Stimulated activated CD4-positive, alpha-beta T cell treated with anti-CD3 and anti-CD28 coated beads, TNF-alpha, amount 100 ng/mL, for 4 hours (primary cell): ENCODE data around the gene ARID1B.
A peak's percentile ranks its signal among the peaks of the same experiment; 100 is the strongest.

Experiments
- DNase-seq, 3 experiments: peaks; one replicate each; pipeline ENCODE4 v3.0.0-alpha.2; 2020; ENCODE audit warnings: low read depth in 3 of 3

Gene ARID1B

DNA sequence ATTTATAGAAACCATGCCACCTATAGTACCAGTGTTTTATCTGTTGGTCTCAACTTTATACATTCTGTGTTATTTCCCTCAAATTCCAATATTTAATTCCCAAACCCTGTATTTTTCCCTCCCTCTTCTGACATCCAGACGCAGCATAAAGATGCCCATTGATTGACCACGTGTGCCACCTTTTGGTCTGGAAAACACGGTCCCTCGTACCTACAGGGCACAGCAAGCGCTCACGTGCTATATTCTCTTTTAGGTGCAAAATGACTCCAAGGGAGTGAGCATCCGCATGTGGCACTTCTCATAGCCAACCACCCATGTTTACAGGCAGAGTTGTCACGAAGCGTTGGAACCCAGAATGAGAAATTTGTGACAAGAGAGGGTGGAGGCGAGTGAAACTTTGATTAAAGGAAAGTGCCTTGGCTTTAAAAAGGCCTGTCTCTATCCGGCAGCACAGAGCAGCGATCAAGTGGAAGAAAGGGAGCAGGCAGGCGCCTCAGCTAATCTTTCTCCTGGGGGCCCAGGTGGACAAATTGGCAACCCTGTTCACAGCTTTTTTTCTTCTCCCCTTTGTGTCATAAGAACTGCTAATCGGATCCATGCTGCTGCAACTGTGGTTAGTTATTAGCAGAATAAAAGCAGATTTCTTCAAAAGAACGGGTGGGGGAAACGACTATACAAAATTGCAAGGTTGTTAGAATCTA, 320.2 kb downstream of the ARID1B start:
- no peak for DNase-seq

DNA sequence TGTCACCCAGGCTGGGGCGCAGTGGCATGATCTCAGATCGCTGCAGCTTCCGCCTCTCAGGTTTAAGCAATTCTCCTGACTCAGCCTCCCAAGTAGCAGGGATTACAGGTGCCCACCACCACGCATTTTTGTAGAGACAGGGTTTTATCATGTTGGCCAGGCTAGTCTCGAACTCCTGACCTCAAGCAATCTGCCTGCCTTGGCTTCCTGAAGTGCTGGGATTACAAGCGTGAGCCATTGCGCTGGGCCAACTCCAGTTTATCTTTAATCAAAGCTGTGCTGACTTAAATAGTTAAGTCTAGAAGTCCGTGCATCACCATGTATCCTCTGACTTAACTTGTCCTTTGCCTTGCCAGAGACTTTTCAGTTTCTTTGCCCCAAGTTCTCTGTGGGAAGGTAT, 321.8 kb downstream of the ARID1B start:
- DNase-seq = no peak

DNA sequence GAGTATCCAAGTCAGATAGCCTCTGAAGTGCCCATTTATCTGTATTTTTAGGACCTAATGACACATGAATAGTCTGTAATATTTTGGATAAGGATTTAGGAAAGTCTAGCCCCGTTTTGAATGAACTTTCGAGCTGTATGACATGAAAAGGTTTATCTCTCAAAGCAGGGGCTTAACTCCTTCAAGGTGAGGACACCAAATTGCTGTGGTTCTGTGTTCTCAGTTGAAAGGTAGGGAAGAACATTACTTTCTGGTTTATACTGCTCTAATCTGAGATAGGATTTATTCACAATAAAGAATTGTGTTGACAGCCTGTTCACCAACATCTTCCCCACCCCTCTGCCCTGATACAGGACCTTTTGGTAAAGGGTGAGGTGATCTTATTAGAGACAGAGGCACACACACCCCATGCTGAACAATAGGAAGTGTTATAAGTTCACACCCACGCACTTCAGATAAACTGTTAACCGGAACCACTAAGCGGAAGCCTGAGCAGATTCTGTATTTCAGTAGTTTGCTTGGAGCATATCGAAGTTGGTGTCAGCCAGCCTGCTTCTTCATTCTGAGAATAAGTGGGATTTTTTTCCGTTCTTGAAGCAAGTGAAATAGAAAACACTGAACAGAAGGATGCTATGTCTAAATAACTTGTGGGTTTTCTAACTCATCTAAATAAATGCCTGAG, 322.9 kb downstream of the ARID1B start:
- peak; percentile 8 to 41 (median 13) for DNase-seq

DNA sequence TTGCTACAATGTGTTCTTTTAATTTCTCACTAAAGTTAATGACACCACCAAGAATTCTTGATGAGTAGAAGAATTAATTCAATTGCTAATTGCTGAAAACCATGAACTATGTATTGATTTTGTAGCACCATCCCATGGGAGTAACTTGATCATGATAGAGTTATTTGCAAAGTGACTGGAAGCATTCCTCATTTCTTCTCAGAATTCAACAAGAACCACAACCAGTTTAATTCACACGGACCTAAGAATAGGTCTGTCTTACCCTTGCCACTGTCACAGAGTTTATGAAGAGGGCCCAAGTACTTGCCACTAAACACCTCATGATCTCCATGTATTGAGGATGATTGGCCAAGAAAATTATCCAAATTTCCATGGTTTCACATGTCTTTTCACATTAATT, 324.0 kb downstream of the ARID1B start:
- DNase-seq = no peak

DNA sequence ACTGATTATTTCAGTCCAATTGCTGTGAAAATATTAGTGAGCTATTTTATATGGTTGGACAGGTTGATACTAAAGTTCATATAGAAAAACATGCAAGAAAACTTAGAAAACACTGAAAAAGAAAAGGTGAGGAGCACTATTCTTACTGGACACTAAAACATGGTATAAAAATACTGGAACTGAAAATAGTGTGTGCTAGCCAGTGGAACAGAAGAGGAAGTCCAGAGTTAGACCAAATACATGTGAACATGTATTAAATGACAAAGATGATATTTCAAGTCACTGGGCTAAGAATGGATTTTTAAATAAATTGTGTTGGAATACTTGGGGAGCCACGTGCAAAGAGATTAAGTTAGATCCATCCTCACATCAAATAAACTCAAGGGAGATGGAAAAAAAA, 327.6 kb downstream of the ARID1B start:
- DNase-seq = no peak

DNA sequence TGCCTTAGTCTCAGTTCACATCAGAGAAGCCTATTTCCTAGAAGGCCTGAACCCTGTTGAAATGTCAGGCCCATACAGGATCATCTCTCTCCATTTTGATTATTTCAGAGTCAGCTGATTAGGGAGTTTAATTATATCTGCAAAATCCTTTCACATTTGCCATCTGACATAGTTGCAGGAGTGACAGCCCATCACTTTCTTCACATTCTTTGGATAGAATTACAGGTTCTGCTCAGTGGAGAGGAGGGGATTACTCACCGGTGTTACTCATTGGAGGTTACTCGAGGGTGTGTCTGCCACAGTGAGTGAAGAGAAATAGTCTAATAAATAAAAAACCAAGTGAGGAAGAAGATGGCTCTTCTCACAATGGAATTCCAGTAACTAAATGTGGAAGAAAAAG, 329.3 kb downstream of the ARID1B start:
- no peak for DNase-seq

DNA sequence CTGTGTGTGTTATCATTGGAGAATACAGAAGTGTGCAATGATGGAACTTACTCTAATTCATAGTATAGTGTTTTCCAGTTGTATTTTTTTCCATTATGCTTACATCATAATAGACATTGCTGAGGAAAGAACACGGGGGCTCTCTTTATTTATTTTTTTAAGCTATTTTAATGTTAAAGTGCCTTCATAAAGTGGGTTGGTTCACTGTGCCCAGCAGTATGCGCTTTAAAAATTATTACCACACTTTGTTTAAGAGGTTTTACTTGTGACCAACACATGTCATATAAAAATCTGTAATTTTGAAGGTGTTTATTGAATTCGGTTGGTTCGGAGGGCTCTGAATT, 330.4 kb downstream of the ARID1B start:
- DNase-seq = no peak

DNA sequence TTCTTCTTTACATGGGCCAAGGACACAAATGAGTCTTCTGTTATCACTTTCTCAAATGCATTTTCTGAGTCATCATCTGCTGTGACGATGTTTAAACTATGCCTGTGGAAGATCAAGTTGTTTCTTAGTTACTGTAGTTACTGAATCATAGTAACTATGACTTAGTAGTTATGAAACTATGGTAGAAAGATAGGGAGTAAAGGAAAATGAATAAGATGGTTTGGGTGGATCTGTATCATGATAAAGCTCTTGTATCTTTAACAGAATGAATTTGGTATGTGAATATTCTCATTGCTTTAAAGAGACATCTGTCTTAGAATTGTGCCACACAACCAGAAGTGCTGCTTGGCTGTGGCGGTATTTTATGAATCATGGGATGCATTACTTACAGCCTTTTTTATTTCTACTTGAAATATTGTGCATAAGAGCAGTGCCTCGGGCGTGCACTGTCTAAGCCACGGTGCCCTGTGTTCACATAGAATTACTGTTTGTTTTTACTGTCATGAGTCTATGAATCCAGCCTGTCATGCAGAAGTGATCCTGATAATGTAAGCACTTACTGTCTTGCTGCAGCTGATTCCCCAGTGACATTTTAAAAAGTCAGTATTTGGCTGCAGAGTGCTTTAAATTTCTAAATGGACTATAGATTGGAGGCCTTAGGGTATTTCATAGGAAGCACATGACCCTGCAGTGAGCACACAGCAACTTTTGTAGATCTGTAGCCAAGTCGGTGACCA, 330.9 kb downstream of the ARID1B start:
- no peak for DNase-seq

DNA sequence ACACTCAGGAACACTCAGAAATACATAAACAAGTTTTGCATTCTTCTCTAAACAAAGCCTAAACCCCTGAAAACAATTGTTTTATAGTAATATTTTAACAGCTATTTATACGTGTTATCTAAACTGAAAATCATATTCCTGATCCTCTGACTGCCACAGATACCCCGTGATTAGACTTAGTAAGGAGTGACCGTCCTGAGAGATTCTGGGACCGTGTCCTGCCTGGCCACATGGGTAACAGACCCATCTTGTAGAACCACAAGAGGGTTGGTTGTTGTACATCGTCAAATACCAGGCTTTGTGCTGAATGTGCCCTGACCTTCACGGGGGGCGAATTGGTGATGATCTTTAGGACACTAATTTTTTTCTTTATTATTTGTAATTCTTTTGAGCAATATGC, 331.7 kb downstream of the ARID1B start:
- DNase-seq = no peak

DNA sequence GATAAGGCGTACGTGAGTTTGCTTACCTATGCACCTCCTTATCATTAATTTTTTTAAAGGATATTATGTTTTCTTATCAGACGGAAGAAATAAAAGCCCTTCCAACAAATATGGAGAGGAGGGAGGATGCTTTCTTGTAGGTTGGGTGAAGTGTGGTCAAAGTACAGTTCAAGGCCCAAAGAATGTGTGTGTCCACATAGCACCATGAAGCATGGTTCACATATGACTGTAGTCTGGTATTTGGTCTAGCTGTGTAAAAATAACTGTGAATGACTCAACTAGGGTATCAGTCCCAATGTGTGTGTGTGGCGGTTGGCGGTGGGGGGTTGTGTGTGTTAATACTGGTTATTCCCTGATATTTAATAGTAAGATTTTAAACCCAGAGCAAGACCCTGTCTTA, 333.4 kb downstream of the ARID1B start:
- DNase-seq = no peak

DNA sequence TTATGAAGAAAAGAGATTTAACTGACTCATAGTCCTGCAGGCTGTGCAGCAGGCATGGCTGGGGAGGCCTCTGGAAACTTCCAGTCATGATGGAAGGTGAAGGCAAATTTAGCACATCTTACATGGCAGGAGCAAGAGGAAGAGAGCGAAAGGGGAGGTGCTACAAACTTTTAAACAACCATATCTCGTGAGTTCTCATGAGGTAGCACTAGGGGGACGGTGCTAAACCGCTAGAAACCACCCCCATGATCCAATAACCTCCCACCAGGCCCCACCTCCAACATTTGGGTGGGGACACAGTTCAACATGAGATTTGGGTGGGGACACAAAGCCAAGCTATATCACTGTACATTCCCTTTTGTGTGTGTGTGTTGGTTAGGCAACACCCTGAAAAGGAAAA, 336.2 kb downstream of the ARID1B start:
- no peak for DNase-seq

DNA sequence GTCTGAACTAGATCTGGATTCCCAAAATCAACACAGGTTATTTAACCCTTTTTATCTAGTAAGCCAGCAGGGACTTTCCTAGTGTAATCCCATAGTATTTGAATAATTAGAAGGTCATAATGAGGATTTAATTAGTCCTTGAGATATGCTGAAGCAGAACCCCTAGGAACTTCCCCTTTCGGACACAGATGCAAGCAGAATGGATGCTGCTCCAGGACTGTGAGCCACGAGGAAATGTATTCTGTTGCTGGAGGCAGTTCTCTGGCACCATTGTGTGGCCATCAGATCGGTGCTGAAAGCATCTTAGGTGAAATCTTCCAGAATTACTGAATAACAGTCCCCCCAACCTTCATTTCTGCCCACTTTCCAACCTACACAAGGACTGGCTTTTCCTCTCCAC, 339.2 kb downstream of the ARID1B start:
- no peak for DNase-seq

DNA sequence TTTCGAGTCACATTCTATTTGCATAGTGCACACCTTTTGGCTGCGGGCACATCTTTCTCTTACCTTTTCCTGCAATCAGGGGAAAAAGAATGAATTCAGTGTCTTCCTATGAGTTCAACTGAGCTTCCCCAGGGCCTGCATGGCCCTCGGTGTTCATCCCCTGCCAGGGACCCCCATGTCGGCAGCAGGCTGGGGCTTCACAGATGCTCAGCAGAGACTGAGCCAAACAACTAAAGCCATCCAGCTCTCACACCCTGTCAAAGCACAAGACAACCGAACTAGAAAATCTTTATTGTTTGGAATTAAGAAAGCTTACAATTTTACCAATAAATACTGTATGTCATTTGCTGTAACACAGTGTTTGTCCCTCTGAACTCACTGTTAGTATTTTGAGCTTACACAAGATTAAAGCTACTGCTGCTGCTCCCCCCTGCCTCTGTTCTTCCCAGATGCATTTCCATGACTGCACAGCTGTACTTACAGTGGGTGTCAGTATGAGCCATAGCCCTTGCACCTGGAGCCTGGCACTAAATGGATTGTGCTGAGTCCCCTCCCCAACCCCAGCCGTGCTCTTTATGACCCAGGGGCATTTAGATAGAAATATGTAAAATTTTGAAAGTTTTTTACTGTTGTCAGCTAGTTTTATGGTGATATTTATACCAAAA, 340.4 kb downstream of the ARID1B start:
- no peak for DNase-seq

DNA sequence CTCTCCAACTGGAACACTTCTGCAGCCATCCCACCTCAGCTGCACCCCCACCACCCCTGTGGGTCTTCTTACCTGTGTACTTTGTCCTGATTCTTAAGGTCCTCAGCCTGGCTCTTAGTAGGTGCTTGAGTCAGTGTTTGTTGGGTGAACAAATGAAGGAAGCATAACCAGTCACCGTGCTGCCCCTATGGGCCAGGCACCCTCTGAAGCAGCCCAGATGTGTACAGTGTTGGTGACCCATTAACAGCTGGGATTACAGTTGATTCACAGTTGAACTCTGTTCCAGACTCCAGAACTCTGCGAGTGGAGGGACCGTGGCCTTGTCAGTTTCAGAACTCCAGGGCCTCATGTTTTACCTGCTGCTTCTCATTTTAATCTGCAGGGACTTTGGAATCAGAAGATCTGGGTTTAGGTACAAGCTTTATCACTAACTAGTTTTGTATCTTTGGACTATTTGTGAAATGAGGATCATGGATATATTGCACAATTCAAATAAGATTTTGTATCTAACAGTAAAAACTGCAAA, 342.4 kb downstream of the ARID1B start:
- no peak for DNase-seq

DNA sequence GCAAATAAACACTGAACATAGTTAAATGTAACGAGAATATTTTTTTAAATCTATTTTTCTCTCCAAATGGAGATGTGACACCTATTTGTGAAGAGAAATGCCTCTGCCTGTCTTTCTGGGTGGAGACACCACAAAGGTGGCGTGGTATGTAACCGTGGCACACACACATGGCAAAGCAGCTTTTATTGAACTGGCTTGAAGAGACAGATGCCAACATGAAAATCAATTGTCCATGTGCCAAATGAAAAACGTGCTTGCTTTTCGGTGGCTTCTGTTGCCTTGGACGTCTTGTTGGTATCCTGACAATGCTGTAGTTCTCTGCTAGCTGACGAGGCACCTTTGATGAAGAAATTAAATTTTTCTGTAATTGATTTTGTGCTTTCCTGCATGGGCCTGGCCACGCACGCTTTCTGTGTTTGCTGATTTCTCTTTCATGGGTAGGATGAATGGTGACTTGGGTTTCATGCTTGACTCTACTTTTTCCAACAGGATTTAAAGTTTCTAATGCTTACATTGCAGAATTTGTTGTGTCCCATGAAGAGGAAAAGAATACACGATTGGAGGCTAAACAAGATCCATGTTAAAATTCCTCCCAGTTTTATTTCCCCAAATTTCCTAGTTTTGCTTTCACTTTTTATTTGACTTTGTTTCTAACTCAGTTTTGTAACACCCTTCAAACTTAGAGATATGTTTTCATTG, 343.5 kb downstream of the ARID1B start:
- DNase-seq = no peak

DNA sequence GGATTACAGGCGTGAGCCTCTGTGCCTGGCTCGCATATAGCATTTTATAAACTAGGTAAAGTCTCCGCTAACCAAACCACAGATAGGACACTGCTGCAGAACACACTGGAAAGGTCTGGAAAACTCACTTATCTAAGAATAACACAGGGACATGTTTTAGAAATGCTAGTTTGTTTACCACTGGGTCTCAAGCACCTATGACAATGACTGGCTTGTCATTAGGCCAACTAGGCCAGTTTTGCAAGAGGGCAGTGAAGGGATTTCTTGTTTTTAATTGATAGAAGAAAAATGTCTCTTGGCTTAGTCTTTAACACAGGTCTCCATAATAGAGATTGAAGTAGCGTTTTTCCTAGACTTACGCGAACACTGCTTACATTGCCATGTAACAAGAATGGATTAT, 344.7 kb downstream of the ARID1B start:
- no peak for DNase-seq

DNA sequence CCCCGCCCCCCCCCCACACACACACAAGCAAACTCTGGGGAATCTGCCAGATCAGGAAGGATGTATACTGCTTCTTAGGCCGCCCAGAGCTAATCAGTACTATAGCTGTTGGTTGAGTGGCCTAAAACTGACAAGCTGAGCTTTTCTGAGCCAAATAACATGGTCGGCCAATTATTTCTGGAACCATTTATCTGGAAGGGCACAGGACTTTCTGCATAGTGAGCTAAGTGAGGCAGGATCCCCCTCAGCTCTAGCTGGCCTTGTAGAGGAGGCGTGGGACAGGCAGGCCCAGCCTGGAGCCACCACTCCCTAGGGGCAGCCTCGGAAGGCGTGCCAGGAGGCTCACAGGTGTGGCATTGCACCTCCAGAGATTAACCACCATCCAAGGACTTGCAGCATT, 346.1 kb downstream of the ARID1B start:
- no peak for DNase-seq

DNA sequence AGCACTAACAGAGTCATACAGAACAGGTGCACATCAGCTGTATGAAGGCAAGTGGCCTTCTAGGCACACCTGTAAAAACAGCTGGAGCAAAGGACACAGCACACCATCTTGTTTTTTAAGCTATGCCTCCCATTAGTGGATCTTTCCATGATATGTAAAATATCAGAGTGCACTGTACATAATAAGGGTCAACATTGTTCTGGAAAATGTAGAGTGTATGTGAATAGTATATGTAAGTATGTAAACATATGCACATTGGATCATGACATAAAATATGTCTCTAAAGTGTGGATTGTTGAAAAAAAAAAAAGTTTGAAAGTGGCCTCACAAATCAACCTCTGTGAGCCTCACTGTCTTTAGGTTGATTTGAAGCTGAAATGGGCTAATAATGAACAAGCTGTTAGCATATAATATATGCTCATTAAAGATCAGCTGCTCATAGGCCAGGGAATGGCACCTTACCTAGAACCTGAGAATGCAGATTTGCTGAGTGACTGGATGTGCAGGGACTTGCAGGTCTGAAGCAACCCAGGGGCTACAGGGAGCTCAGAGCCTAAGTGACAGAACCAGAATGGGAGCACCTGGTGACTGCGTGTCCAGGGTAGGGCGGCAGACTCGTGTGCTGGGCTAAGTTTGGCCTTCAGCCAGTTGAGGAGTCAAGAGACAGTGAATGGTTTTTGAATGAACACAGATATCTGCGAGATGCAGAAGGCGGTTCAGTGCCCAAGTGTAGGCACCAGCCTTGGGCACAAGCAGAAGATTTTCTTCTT, 347.5 kb downstream of the ARID1B start:
- no peak for DNase-seq

DNA sequence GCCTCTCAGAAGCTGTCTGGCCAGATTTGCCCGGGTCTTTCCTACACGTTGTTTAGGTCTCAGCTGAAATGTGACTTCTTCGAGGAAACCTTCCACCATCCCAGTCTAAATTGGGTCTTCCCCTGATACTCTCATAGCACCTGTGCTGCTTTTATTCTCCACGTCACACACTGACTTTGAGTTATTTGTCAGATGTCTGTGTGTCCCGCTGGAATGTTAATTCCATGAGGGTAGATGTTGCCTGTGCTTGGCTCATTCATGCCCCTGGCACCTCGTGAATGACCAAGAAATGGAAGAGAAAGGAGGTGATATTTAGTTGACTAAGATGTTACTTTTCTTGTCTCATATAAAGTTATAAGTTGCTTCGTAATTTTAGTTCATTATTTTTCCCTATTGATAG, 348.4 kb downstream of the ARID1B start:
- DNase-seq = no peak

DNA sequence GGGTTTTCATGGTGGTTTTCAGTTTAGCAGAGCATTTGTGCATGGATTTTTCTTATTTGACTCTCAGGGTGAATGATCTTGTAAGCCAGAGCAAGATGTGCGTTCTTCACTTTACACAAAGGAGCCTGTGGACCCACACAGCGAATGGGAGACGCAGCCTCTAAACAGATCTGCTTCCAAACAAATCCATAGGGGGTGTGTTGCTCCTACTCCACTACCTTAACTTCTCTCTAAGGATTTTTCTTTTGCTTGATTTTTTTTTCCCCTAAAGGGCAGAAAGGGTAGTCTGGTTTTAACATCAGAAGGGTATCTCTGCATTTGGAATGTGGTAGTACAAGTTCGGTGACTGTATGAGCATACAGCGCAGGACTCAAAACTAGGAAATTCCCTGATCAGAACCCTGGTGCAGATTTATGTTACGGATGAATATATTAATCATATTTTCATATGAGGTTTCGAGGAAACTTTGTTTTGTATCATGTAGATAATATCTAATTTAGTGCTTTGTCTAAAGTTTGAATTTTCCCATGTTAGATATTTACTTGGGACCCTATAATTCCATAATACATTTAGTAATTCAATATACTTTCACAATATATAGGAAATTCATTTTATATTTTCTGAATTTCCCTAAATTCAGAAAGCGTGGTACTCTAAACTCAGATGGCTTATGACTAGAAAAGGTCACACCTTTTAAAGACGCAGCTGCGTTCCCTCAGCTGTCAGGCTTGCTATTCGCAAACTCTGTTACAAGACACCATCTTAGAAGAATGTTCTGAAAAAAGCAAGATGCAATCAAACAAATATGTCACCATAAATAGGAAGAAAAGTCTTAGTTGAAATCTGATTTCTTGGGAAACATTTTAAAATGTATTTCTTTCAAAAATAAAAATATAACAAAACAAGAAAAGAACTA, 349.3 kb downstream of the ARID1B start:
- no peak for DNase-seq
